Neural cell (in vitro differentiated cells): ENCODE data around the gene FRY. TPM values are rescaled to one million over a fixed set of nuclear protein-coding genes. Genes with fewer than 3 reads are reported as not detected.

Source experiments
- H2AFZ ChIP-seq: fragments of 200-600, 300-800 bp; sonication (generic), shearing (Covaris generic); 2 replicates; pipeline ENCODE4 v1.6.0; 2014; ENCODE audit warnings: low read depth, mild to moderate bottlenecking, antibody characterized with exemption, low read length, moderate library complexity
- H3F3A ChIP-seq: fragments of 200-600 bp; shearing (Covaris generic); 2 replicates; pipeline ENCODE4 v1.6.1; 2016; ENCODE audit warnings: mild to moderate bottlenecking, moderate library complexity, mixed read lengths, antibody characterized with exemption, low read length; ENCODE audit not compliant: insufficient read depth, poor library complexity, severe bottlenecking
- H3K27ac ChIP-seq: fragments of 200-600, 300-800 bp; sonication (generic), shearing (Covaris generic); 2 replicates; pipeline ENCODE4 v1.5.1; 2014; ENCODE audit warnings: mild to moderate bottlenecking, low read length, moderate library complexity
- H3K27me3 ChIP-seq: fragments of 300-800, 200-600 bp; sonication (generic), shearing (Covaris generic); 2 replicates; pipeline ENCODE4 v1.6.0; 2014; ENCODE audit warnings: mild to moderate bottlenecking, low read depth, low read length, moderate library complexity; ENCODE audit not compliant: insufficient read depth
- H3K36me3 ChIP-seq: fragments of 300-800, 200-600 bp; sonication (generic), shearing (Covaris generic); 2 replicates; pipeline ENCODE4 v1.5.1; 2014; ENCODE audit warnings: mild to moderate bottlenecking, antibody characterized with exemption, low read length, moderate library complexity; ENCODE audit not compliant: insufficient read depth
- H3K4me2 ChIP-seq: fragments of 300-800, 200-600 bp; sonication (generic), shearing (Covaris generic); 2 replicates; pipeline ENCODE4 v1.6.0; 2014; ENCODE audit warnings: mild to moderate bottlenecking, low read length
- H3K4me3 ChIP-seq: fragments of 300-800, 200-600 bp; sonication (generic), shearing (Covaris generic); 2 replicates; pipeline ENCODE4 v1.5.1; 2014; ENCODE audit warnings: mild to moderate bottlenecking, low read length, moderate library complexity
- H3K79me2 ChIP-seq: fragments of 200-600 bp; shearing (Covaris generic); replicated peaks from 2 replicates; pipeline ENCODE4 v1.6.0; 2014; ENCODE audit warnings: mild to moderate bottlenecking, low read length, moderate library complexity; ENCODE audit not compliant: insufficient read depth
- H3K9ac ChIP-seq: fragments of 300-800, 200-600 bp; sonication (generic), shearing (Covaris generic); 2 replicates; pipeline ENCODE4 v1.6.1; 2016; ENCODE audit warnings: mild to moderate bottlenecking, low read length, mixed read lengths
- H3K9me2 ChIP-seq: fragments of 200-600 bp; shearing (Covaris generic); 2 replicates; pipeline ENCODE4 v1.6.1; 2016; ENCODE audit warnings: mild to moderate bottlenecking, low read length, mixed read lengths; ENCODE audit not compliant: insufficient read depth
- H3K9me3 ChIP-seq: fragments of 200-600, 300-800 bp; sonication (generic), shearing (Covaris generic); 2 replicates; pipeline ENCODE4 v1.6.1; 2016; ENCODE audit warnings: mild to moderate bottlenecking, mixed run types, low read length, moderate library complexity, mixed read lengths
- H4K20me1 ChIP-seq: fragments of 200-600 bp; shearing (Covaris generic); 2 replicates; pipeline ENCODE4 v1.6.1; 2016; ENCODE audit warnings: mild to moderate bottlenecking, mixed run types; ENCODE audit not compliant: insufficient read depth
- EP300 ChIP-seq: fragments of 450-650 bp; conservative IDR thresholded peaks from 2 replicates; pipeline ENCODE4 v1.6.1; 2014; ENCODE audit warnings: antibody characterized with exemption, mild to moderate bottlenecking, moderate library complexity; ENCODE audit not compliant: poor library complexity, severe bottlenecking
- EZH2 ChIP-seq: fragments of 200-600, 300-800 bp; shearing (Covaris generic), sonication (generic); IDR thresholded peaks from 2 replicates; pipeline ENCODE4 v1.6.1; 2014; ENCODE audit warnings: antibody characterized with exemption, low read length, borderline replicate concordance, mild to moderate bottlenecking; ENCODE audit not compliant: insufficient read depth, poor library complexity, severe bottlenecking
- MXI1 ChIP-seq: fragments of 450-650 bp; conservative IDR thresholded peaks from 2 replicates; pipeline ENCODE4 v1.6.1; 2014; ENCODE audit warnings: antibody characterized with exemption, mild to moderate bottlenecking; ENCODE audit not compliant: poor library complexity, severe bottlenecking
- POLR2AphosphoS5 ChIP-seq: IDR thresholded peaks from 2 replicates; pipeline ENCODE4 v1.6.1; 2012
- RAD21 ChIP-seq: fragments of 450-650 bp; conservative IDR thresholded peaks from 2 replicates; pipeline ENCODE4 v1.6.1; 2014; ENCODE audit warnings: antibody characterized with exemption, mild to moderate bottlenecking, moderate library complexity
- SMC3 ChIP-seq: fragments of 450-650 bp; conservative IDR thresholded peaks from 2 replicates; pipeline ENCODE4 v1.6.1; 2014; ENCODE audit warnings: antibody characterized with exemption, mild to moderate bottlenecking, moderate library complexity; ENCODE audit not compliant: poor library complexity
- TAF1 ChIP-seq: IDR thresholded peaks from 2 replicates; pipeline ENCODE4 v1.6.1; 2012; ENCODE audit warnings: low read depth
- polyA plus RNA-seq: library from polyadenylated mRNA; depleted of rRNA; stranded (reverse); fragments of >200 nt; gene quantifications from 2 replicates; pipeline ENCODE4 v1.2.3, GENCODE V29; 2014
- TF ChIP-seq, protein P1 (sequence below): IDR thresholded peaks from 2 replicates; pipeline ENCODE4 v1.6.1; 2012; ENCODE audit warnings: borderline replicate concordance
- TF ChIP-seq, protein P2 (sequence below): fragments of 450-650 bp; IDR thresholded peaks from 2 replicates; pipeline ENCODE4 v1.5.1; 2014; ENCODE audit warnings: antibody characterized with exemption, mild to moderate bottlenecking, moderate library complexity; ENCODE audit not compliant: poor library complexity, severe bottlenecking

The FRY gene
- polyA plus RNA-seq, 1 donor from 2014 or later = 49.3 TPM

DNA sequence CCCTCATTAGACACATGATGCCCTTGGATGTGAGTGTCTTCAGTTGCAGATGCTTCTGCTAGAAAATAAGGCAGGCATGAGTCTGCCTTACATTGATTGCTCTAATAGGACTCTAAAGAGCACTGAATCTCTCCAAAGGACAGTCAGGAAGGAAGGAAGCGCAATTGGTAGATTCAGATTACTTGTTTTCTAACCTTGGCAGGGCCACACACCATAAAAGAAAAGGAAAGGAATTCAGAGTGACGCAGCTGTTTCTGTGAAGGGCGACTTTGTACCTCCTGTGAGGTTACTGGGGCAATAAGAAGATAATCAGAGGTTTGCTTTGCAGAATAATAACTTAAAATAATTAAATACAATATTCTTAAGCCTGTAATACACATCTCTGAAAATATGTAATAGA is 48.0 kb downstream of the FRY start:
- Histone ChIP-seq H3K9me2 (no peaks in the 10 kb centered on the region), H3K27ac (no peak overlapping the region)
- TF ChIP-seq POLR2AphosphoS5 (no peak), RAD21 (no peak), EP300 (no peak), SMC3 (no peak), EZH2 (no peak)
- TF ChIP-seq, protein P1, sequence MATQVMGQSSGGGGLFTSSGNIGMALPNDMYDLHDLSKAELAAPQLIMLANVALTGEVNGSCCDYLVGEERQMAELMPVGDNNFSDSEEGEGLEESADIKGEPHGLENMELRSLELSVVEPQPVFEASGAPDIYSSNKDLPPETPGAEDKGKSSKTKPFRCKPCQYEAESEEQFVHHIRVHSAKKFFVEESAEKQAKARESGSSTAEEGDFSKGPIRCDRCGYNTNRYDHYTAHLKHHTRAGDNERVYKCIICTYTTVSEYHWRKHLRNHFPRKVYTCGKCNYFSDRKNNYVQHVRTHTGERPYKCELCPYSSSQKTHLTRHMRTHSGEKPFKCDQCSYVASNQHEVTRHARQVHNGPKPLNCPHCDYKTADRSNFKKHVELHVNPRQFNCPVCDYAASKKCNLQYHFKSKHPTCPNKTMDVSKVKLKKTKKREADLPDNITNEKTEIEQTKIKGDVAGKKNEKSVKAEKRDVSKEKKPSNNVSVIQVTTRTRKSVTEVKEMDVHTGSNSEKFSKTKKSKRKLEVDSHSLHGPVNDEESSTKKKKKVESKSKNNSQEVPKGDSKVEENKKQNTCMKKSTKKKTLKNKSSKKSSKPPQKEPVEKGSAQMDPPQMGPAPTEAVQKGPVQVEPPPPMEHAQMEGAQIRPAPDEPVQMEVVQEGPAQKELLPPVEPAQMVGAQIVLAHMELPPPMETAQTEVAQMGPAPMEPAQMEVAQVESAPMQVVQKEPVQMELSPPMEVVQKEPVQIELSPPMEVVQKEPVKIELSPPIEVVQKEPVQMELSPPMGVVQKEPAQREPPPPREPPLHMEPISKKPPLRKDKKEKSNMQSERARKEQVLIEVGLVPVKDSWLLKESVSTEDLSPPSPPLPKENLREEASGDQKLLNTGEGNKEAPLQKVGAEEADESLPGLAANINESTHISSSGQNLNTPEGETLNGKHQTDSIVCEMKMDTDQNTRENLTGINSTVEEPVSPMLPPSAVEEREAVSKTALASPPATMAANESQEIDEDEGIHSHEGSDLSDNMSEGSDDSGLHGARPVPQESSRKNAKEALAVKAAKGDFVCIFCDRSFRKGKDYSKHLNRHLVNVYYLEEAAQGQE = no peak
- TF ChIP-seq, protein P2, sequence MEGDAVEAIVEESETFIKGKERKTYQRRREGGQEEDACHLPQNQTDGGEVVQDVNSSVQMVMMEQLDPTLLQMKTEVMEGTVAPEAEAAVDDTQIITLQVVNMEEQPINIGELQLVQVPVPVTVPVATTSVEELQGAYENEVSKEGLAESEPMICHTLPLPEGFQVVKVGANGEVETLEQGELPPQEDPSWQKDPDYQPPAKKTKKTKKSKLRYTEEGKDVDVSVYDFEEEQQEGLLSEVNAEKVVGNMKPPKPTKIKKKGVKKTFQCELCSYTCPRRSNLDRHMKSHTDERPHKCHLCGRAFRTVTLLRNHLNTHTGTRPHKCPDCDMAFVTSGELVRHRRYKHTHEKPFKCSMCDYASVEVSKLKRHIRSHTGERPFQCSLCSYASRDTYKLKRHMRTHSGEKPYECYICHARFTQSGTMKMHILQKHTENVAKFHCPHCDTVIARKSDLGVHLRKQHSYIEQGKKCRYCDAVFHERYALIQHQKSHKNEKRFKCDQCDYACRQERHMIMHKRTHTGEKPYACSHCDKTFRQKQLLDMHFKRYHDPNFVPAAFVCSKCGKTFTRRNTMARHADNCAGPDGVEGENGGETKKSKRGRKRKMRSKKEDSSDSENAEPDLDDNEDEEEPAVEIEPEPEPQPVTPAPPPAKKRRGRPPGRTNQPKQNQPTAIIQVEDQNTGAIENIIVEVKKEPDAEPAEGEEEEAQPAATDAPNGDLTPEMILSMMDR = no peak

DNA sequence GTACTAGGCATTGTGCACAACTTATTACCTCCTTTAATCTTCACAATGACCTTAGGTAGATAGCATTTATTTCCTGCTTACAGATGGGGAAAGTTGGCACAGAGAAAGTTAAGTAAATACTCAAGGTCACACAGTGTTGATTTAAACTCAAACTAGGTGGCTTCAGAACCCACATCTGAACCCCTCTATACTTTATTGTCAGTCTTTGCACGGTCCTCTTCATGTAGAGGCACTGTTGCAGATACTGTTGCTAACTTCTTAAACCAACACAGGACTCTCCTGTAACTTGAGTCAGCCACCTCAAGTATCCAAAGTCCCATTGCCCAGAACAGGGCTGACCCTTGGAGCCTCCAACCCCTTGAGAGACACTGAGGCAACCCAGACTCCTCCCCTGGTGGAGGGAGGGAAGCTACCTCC is 48.8 kb downstream of the FRY start:
- no peaks in the 10 kb centered on the region for H4K20me1 ChIP-seq
- H3K9ac ChIP-seq = no peak overlapping the region
- H3K4me3 ChIP-seq = no peak overlapping the region
- no peaks in the 10 kb centered on the region for H3F3A ChIP-seq
- peaks cover 5% of the 10 kb centered on the region for H3K79me2 ChIP-seq
- H3K27me3 ChIP-seq = no peaks in the 10 kb centered on the region
- H3K27ac ChIP-seq = no peak overlapping the region
- H2AFZ ChIP-seq = no peak overlapping the region
- peaks cover 12% of the 10 kb centered on the region for H3K36me3 ChIP-seq
- no peak for TF ChIP-seq RAD21
- no peak for TF ChIP-seq POLR2AphosphoS5
- TF ChIP-seq TAF1 = no peak
- no peak for TF ChIP-seq EP300
- no peak for TF ChIP-seq SMC3
- TF ChIP-seq, protein P2 = no peak
- TF ChIP-seq MXI1 = no peak
- TF ChIP-seq, protein P1 = no peak
- TF ChIP-seq EZH2 = no peak
- H3K9me3 ChIP-seq = no peaks in the 10 kb centered on the region
- no peaks in the 10 kb centered on the region for H3K9me2 ChIP-seq
- H3K4me2 ChIP-seq = no peak overlapping the region

More for the DNA sequence above, 48.0 kb downstream of the FRY start:
- H3K9ac ChIP-seq = no peak overlapping the region
- H2AFZ ChIP-seq = no peak overlapping the region
- no peaks in the 10 kb centered on the region for H3K9me3 ChIP-seq
- no peaks in the 10 kb centered on the region for H3K27me3 ChIP-seq
- H3F3A ChIP-seq = no peaks in the 10 kb centered on the region
- H3K4me2 ChIP-seq = no peak overlapping the region
- no peaks in the 10 kb centered on the region for H4K20me1 ChIP-seq
- H3K4me3 ChIP-seq = no peak overlapping the region
- peaks cover 5% of the 10 kb centered on the region for H3K79me2 ChIP-seq
- H3K36me3 ChIP-seq = peaks cover 10% of the 10 kb centered on the region
